HL-60/S4 (cell line): Measurements from ENCODE around the gene CHSY1.

ENCODE experiments used
- in situ Hi-C: fragments of 300-500 bp; cut with MboI; formaldehyde crosslinking; loops from 2 replicates; pipeline ENCODE4 v1.14.3; 2022; ENCODE audit warnings: low sequenced_read_pairs

Gene CHSY1

DNA sequence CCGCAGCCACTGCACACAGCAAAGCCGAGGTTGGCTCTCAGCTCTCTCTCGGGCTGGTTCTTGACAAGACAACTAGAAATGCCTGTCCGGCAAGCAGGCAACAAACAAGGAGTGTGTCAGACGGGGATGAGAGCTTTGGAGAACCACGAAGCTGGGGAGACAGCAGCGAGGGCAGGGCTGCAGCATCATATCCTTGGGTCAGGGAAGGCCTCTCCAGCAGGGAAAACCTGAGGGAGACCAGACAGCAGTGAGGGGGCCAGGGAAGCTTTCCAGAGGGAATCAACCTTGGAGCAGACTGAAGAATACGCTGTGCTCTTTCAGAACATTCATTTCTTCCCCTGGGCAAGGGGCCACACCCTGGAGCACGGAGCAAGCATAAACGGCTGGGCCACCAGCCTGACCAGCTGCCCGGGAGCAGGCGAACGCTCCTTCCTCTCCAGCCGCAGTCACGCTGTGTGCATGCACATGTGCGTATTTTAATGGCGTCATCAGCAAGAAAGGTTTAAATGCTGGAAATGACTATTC is 58.7 kb downstream of the CHSY1 start:
- in situ Hi-C loops, result no loop called here

DNA sequence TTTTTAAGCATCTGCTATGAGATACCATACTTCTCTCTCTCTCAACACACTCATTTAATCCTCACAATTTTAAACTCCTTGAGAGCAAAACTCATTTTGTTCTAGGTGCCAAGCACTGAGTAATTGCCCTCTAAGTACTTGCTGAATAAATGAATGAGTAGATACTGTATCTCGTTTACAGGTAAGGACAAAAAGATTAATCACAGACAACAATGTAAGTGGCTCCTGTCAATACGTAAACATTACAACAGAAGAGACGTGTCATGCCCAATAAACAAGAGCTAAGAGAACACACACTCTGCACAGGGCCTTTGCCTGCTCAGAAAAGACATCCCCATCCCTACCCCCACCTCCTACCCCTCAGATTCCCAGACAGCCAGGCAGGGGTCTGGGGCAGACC is 59.8 kb downstream of the CHSY1 start:
- in situ Hi-C loops, result no loop called here

GRCh38 chr15:101191242-101191641 is 60.6 kb downstream of the CHSY1 start:
- in situ Hi-C loops, result no loop called here

GRCh38 chr15:101190092-101190595 is 61.7 kb downstream of the CHSY1 start:
- in situ Hi-C loops, result no loop called here

DNA sequence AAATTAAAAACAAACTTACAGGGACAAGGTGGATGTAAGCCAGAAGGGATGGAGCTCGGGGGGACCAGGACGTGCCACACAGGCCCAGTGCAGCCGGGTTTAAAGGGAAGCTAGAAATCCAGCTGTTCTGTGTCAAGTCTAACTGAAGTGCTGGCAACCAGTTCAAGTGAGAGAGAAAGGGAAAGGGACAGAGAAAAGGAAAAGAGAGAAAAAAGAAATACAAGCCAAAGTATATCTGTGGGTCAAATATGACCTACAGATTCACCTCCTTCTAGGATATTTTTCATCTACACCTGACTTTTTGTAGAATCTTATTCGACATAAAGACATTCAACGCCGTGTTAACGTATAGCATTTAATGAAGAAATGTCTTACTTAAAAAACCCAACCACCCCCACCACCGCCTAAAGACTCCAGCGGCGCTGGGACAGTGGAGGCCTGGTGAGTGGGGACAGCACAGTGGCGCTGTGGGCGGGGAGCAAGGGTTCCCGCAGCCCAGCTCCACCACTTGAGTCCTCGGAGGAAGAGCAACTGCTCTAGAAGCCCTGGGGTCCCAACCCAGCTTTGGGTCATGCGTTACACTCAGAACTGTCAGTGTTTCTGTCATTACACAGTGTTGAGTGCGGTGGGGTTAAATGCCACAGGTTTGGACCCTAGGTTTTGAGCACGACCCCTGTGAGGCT is 62.3 kb downstream of the CHSY1 start:
- in situ Hi-C loops, result no loop called here

DNA sequence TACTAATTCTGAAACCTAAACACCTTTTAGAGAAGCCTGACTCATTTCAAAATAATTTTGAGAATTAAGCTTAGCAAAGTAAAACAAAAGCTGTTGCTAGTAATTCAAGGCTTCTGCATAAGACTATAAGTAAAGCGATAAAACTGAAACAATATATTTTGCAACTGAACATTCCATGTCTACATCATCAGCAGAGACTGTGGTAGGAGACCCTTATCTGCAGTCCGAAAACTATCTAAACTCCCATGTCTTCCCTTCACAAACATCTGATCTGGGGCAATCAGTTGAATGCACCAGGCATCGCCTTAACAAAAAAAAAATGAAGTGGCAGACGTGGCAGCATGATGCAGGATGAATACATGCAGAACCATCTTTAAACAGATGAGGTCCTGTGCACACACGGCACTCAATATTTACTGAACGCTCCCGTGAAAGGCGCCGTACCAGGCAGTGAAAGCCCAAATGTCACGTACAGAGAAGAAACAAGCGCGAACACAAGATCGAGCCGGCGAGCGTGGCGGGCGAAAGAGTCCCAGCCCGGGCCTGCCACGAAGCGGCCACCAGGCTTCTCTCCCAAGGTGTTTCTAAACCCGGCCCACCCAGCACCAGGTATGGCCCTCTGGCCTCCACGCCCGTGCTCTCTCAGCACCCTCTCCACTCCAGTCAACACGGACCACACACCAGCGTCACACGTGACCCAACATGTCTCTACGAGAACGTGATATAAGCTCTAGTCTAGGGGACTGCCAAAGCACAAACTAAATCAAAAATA is 63.0 kb downstream of the CHSY1 start:
- in situ Hi-C loops, result no loop called here

GRCh38 chr15:101187820-101188636 is 63.8 kb downstream of the CHSY1 start:
- in situ Hi-C loops, result no loop called here

- in situ Hi-C loops, result no loop called here
Measured at GRCh38 chr15:101185770-101186169, 66.1 kb downstream of the CHSY1 start.

DNA sequence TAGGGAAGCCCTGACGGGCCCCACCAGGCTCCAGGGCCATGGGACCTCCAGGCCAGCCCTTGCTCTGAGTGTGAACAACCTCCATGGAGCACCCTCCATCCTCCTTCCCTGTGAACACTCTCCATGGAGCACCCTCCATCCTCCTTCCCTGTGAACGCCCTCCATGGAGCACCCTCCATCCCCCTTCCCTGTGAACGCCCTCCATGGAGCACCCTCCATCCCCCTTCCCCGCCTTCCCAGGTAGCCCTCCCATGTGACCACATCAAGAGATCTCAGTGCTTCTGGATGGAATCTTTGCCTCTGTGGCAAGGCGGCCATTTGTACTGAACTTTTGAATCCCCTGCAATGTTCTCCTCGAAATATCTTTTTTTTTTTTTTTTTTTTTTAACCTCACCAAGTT is 66.5 kb downstream of the CHSY1 start:
- in situ Hi-C loops, result no loop called here

GRCh38 chr15:101184830-101185229 is 67.0 kb downstream of the CHSY1 start:
- in situ Hi-C loops, result no loop called here

DNA sequence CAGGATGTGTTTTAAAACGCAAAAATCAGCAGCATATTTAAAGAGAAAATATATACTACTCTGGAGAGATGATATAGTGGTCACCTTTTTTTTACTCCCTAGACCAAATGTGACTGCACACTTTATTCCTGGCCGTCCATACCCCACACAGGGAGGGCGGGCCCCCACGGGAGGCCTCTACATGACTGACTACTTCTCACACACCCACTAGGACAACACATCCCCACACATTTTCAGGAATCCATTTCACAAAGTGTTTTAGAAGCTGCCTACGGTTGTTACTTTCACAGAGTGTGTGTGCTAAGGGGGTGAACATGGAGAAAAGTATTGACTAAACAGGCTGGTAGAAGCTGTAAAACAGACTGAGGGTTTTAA is 67.9 kb downstream of the CHSY1 start:
- in situ Hi-C loops, result no loop called here

- in situ Hi-C loops, result no loop called here
Measured at GRCh38 chr15:101183226-101183930, 68.5 kb downstream of the CHSY1 start.

DNA sequence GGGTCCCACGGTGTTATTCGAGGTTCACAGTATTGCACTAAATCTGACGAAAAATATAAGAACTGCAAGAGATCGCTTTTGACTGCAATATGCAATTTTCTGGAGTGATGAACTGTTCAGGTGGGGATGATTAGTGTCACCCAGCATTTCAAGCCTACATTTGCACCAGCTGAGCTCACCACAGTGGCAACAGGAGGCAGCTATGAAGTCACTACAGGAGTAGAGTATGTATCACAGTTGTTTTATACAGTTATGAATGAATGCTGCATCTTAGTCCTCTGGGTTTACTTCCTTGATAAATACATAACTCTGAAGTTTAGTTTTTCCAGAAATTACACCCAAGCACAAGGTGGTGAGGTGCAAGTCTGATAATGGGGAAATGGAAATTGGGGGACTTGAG is 69.6 kb downstream of the CHSY1 start:
- in situ Hi-C loops, result no loop called here

GRCh38 chr15:101181349-101181748 is 70.5 kb downstream of the CHSY1 start:
- in situ Hi-C loops, result no loop called here

GRCh38 chr15:101180620-101181307 is 71.1 kb downstream of the CHSY1 start:
- in situ Hi-C loops, result no loop called here

- in situ Hi-C loops, result no loop called here
Measured at GRCh38 chr15:101179341-101180153, 72.3 kb downstream of the CHSY1 start.

DNA sequence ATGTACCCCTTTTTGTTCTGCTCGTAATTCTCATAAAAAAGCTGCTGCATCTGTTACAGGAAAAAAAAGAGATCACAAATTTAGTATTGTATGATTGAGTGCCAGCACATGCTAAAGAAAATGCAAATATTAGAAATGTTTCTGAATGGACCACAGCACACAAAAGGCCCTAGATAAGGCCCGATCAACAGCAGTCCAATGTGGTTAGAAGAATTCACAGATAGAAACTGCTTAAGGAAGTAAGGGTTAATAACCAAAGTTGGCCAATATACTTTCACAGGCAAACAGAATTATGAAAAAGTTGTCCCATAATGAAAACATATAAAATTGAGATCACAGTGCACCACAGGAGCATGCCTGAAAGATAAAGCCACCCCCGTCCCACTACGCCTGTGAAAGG is 72.9 kb downstream of the CHSY1 start:
- in situ Hi-C loops, result no loop called here

DNA sequence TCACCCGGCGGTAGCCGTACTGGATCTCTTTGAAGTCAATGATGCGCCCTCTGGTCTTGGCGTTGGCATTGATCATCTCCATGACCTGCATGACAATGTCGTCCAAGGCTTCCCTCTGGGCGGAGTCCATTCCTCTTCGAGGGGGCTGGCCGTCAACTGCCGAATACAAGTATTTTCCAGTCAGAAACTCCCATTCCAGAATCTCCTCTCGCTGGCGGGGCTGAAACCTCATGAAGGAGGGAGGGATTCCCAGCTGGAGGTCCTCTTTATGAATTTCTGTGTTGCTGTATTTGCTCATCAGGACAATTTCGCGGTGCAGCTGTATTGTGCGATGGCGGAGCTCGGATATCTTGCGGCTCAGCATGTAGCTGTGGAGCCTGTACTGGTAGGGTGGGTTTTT is 73.4 kb downstream of the CHSY1 start:
- in situ Hi-C loops, result no loop called here

DNA sequence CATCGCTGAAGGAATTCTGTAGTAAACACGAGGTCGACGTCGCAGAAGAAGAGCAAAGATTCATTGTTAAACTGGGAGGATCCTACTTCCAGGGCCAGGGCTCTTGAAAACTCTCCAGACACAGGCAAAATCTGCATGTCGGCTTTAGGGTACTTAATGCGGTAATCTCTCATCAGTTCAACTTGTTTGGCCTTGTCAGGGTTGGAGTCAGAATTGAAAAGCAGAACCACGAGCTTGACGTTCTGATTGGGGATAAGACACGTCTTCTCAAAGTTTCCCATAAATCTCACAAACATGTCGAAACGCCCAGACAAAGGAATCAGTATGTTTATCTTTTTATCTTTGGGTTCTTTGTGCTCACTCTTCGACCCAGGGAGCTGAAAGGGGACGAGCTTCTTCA is 74.0 kb downstream of the CHSY1 start:
- in situ Hi-C loops, result no loop called here
